GM12878 (cell line): Measurements from ENCODE around the gene INTS2. TPM values are rescaled to one million over a fixed set of nuclear protein-coding genes. Genes with fewer than 3 reads are reported as not detected.

Source experiments
- ATAC-seq: fragments of 200-7000 bp; cut with Tn5 transposase; 3 replicates; pipeline ENCODE4 v1.9.1; 2020; ENCODE audit warnings: mild to moderate bottlenecking, moderate library complexity
- BruUV-seq: library from RNA; stranded (reverse); fragments of 400-500 nt; replicated peaks from 2 replicates; lab custom pipeline; 2021; lab: Mats Ljungman, UMichigan
- CTCF ChIA-PET: fragments of 300-600 bp; sonication (Branson Sonifier 250); formaldehyde crosslinking; extraction: SDS; loops from one replicate; lab custom pipeline; 2021; ENCODE audit warnings: inconsistent platforms; lab: Yijun Ruan, JAX
- POLR2A ChIA-PET: fragments of 350-600 bp; formaldehyde crosslinking; extraction: SDS; loops from one replicate; lab custom pipeline; 2021; ENCODE audit warnings: inconsistent platforms; lab: Charles Lee
- RAD21 ChIA-PET: fragments of 300-600 bp; sonication (Branson Sonifier 250); formaldehyde crosslinking; loops from one replicate; lab custom pipeline; 2023; ENCODE audit warnings: antibody characterized with exemption; ENCODE audit not compliant: unreplicated experiment; lab: Charles Lee
- SMC1A ChIA-PET: fragments of 300-600 bp; sonication (Branson Sonifier 250); formaldehyde crosslinking; loops from one replicate; lab custom pipeline; 2023; ENCODE audit not compliant: unreplicated experiment, uncharacterized antibody; lab: Charles Lee
- DNase-seq: peaks from one replicate; pipeline ENCODE4 v3.0.0-alpha.2; 2011; ENCODE audit warnings: low read depth, low spot score
- FAIRE-seq: peaks from 3 replicates; lab custom pipeline; 2011; peaks lifted over from hg19 to GRCh38; lab: Jason Lieb, UNC
- H2AFZ ChIP-seq: 2 replicates; pipeline ENCODE4 v1.6.0; 2011; ENCODE audit warnings: low read depth, low read length, control low read depth; ENCODE audit not compliant: control insufficient read depth
- H3K27ac ChIP-seq: 2 replicates; pipeline ENCODE4 v1.5.1; 2011; ENCODE audit warnings: control low read depth; ENCODE audit not compliant: control insufficient read depth, insufficient read depth
- H3K27me3 ChIP-seq, 2 experiments: replicated peaks in 1 of 2; 2 replicates each; pipeline versions ENCODE4 v1.6.0 to v1.6.1; 2011; ENCODE audit warnings: low read length in 1 of 2; ENCODE audit not compliant: control insufficient read depth in 2 of 2, insufficient read depth in 2 of 2
- H3K36me3 ChIP-seq, 2 experiments: 2 replicates each; pipeline ENCODE4 v1.5.1; 2011; ENCODE audit warnings: low read length in 1 of 2; ENCODE audit not compliant: control insufficient read depth in 2 of 2, insufficient read depth in 2 of 2
- H3K4me1 ChIP-seq: 2 replicates; pipeline ENCODE4 v1.6.1; 2011; ENCODE audit warnings: mild to moderate bottlenecking, low read length, moderate library complexity, mixed read lengths; ENCODE audit not compliant: control insufficient read depth, insufficient read depth
- H3K4me2 ChIP-seq: 2 replicates; pipeline ENCODE4 v1.6.0; 2011; ENCODE audit warnings: control low read depth; ENCODE audit not compliant: control insufficient read depth, insufficient read depth
- H3K4me3 ChIP-seq: fragments of 200-600 bp; sonication (generic); 2 replicates; pipeline ENCODE4 v1.5.1; 2016
- H3K79me2 ChIP-seq: 2 replicates; pipeline ENCODE4 v1.6.0; 2011; ENCODE audit warnings: low read length; ENCODE audit not compliant: control insufficient read depth, insufficient read depth
- H3K9ac ChIP-seq: 2 replicates; pipeline ENCODE4 v1.8.0; 2011; ENCODE audit warnings: low read length, control low read depth, mixed read lengths; ENCODE audit not compliant: control insufficient read depth, insufficient read depth
- H3K9me3 ChIP-seq: replicated peaks from 3 replicates; pipeline ENCODE4 v1.5.1; 2011; ENCODE audit warnings: mild to moderate bottlenecking, low read length; ENCODE audit not compliant: control insufficient read depth, insufficient read depth
- H4K20me1 ChIP-seq: 2 replicates; pipeline ENCODE4 v1.6.0; 2011; ENCODE audit not compliant: control insufficient read depth, insufficient read depth
- ETV6 ChIP-seq, 2 experiments: fragments of 450-650 bp in 1 of 2; IDR thresholded peaks in 1 of 2; conservative IDR thresholded peaks in 1 of 2; 2 replicates each; pipeline ENCODE4 v1.6.1; 2014; ENCODE audit warnings: antibody characterized with exemption in 1 of 2, borderline replicate concordance in 1 of 2, low read depth in 1 of 2, mild to moderate bottlenecking in 1 of 2, moderate library complexity in 1 of 2
- MYC ChIP-seq: IDR thresholded peaks from 2 replicates; pipeline ENCODE4 v1.6.1; 2011; ENCODE audit warnings: mild to moderate bottlenecking, low read length, moderate library complexity, inconsistent platforms; ENCODE audit not compliant: insufficient read depth, insufficient replicate concordance, insufficient read length, severe bottlenecking
- NFXL1 ChIP-seq: fragments of 450-650 bp; IDR thresholded peaks from 2 replicates; pipeline ENCODE4 v1.6.1; 2017; ENCODE audit warnings: antibody characterized with exemption, mild to moderate bottlenecking, borderline replicate concordance
- YBX1 ChIP-seq: fragments of 450-650 bp; IDR thresholded peaks from 2 replicates; pipeline ENCODE4 v1.6.1; 2016; ENCODE audit warnings: antibody characterized with exemption
- WGBS: methylation state at CpG from one replicate; pipeline ENCODE4 v1.1.6; 2016; ENCODE audit warnings: low lambda C conversion rate; ENCODE audit not compliant: insufficient replicate concordance, insufficient coverage; ENCODE audit errors: missing lambda C conversion rate; 5-methylcytosine and 5-hydroxymethylcytosine counted together
- in situ Hi-C: fragments of 300-500 bp; cut with MboI; formaldehyde crosslinking; loops from 9 replicates; pipeline ENCODE4 v1.14.3; 2018; ENCODE audit warnings: mixed read lengths
- intact Hi-C: fragments of 100-400 bp; cut with micrococcal nuclease; formaldehyde crosslinking; loops from one replicate; pipeline ENCODE4 v1.14.2; 2022; ENCODE audit not compliant: unreplicated experiment
- polyA plus RNA-seq, 11 experiments: library from polyadenylated mRNA; depleted of rRNA in 4 of 11; unstranded in 6 of 11; stranded (reverse) in 5 of 11; fragments of >200 nt; fragmentation: Nextera tagmentation in 4 of 11; fragmentation: Illumina TruSeq in 1 of 11; extraction: Ambion mirVana in 4 of 11; extraction: Trizol in 1 of 11; gene quantifications; 1 replicate in 1 of 11; 2 replicates in 10 of 11; pipeline versions ENCODE4 v1.2.1 to v1.2.3, GENCODE V29; 2011 to 2016; ENCODE audit warnings: inconsistent platforms in 2 of 11, missing spikeins in 2 of 11, low read depth in 1 of 11
- total RNA-seq, 4 experiments: library from RNA; depleted of rRNA in 3 of 4; stranded (reverse); fragments of >200 nt in 3 of 4; fragmentation: Illumina TruSeq in 1 of 4; extraction: Trizol in 1 of 4; gene quantifications; 2 replicates each; pipeline versions ENCODE4 v1.2.1 to v1.2.3, GENCODE V29; 2013 to 2021

INTS2 gene
- total and polyA plus RNA-seq, 10 of the 15 experiments (the other 5 are each of a cell fraction or from before 2014, with no cell fraction given) = 2.8 to 22.2 (median 11.6) TPM

DNA sequence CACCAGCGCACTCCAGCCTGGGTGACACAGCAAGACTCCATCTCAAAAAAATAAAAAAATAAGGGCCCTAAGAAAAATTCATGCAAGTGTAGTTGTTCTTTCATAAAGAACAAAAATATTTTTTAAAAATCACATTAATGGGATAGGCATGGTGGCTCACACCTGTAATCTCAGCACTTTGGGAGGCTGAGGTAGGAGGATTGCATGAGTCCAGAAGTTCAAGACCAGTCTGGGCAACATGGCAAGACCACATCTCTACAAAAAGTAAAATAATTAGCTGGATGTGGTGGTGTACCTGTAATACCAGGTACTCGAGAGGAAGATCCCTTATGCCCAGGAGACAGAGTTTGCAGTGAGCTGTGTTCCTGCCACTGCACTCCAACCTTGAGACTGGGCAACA lies 49.3 kb downstream of the INTS2 start:
- intact Hi-C loops = no loop called here
- ChIA-PET POLR2A (no interaction called here), CTCF (interaction anchor here (1.2 kb wide), 1 partner anchor 231 kb away, joined by 3 read pairs; no protein-coding TSS in a partner anchor)

DNA sequence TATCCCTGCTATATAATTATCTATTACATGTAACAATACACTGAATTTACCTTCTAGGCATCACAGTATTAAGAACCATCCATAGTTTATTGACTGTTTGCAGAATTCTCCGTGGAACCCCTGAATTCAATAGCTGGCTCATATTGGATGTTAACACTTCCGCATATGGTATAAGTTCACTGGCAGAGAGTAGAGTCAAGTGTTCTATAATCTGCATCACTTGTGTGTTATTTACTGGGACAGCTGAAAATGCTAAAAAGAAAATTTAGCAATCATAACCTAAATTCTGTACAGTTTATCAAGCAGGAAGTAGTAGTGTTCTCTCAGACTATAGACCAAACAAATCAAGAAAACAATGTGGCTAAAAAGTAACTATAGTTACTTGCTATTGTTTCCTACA lies 49.9 kb downstream of the INTS2 start:
- Histone ChIP-seq H3K4me2 (no peak overlapping the region), H3K4me1 (no peaks in the 10 kb centered on the region), H3K79me2 (no peaks in the 10 kb centered on the region), H3K36me3 (peaks cover 0 to 12% of the 10 kb centered on the region in 2 experiments; a peak in 2 of 4 replicates), H3K27me3 (no peaks in the 10 kb centered on the region), H2AFZ (no peak overlapping the region), H4K20me1 (no peaks in the 10 kb centered on the region), H3K27ac (no peak overlapping the region), H3K9me3 (no peaks in the 10 kb centered on the region), H3K9ac (no peak overlapping the region), H3K4me3 (no peak overlapping the region)
- no TSS peak for BruUV-seq
- ATAC-seq (no peak), FAIRE-seq (no peak), DNase-seq (no peak)
- TF ChIP-seq ETV6 (conservative IDR thresholded peaks at IDR 0.05 in 1 of 2, IDR thresholded peaks at IDR 0.05 in 1 of 2; ENCODE audit: borderline replicate concordance in 1 of 2, low read depth in 1 of 2) (peak in 1 of 2 experiments; percentile 71; a peak in 1 of 4 replicates), MYC (no peak)
- intact Hi-C loops = no loop called here
- in situ Hi-C loops = no loop called here
- SMC1A ChIA-PET = interaction anchor here (0.6 kb wide), 1 partner anchor 346 kb away, joined by 3 read pairs; no protein-coding TSS in a partner anchor
- 98% methylated on average over 2 of the region's 2 CpGs for WGBS
- RAD21 ChIA-PET = no interaction called here
- CTCF ChIA-PET = no interaction called here
- POLR2A ChIA-PET = no interaction called here

More for the DNA sequence above, 49.3 kb downstream of the INTS2 start:
- in situ Hi-C loops = no loop called here
- ChIA-PET SMC1A (no interaction called here), RAD21 (no interaction called here)
- H3K4me3 ChIP-seq = no peak overlapping the region
- H3K36me3 ChIP-seq = peaks cover 0 to 9% of the 10 kb centered on the region in 2 experiments; a peak in 2 of 4 replicates
- no peaks in the 10 kb centered on the region for H3K79me2 ChIP-seq
- H4K20me1 ChIP-seq = no peaks in the 10 kb centered on the region
- H3K9me3 ChIP-seq = no peaks in the 10 kb centered on the region
- FAIRE-seq = no peak
- BruUV-seq = no TSS peak
- H3K9ac ChIP-seq = no peak overlapping the region
- no peak for ATAC-seq
- no peak for DNase-seq
- no peak overlapping the region for H3K27ac ChIP-seq
- H3K27me3 ChIP-seq = no peaks in the 10 kb centered on the region
- no peak overlapping the region for H2AFZ ChIP-seq
- no peak overlapping the region for H3K4me2 ChIP-seq
- 69% methylated on average over 2 of the region's 2 CpGs for WGBS
- H3K4me1 ChIP-seq = no peaks in the 10 kb centered on the region
- TF ChIP-seq NFXL1 (peak; percentile 69; the same call in 1 of the 2 replicates), YBX1 (no peak)
